Cardiac muscle cell (in vitro differentiated cells and primary cell): ENCODE results near the gene DIP2B. TPM values are rescaled to one million over a fixed set of nuclear protein-coding genes. Genes with fewer than 3 reads are reported as not detected.

Experiments
- DNase-seq, 2 donors: peaks; one replicate each; pipeline versions ENCODE4 v3.0.0 to v3.0.0-alpha.2; 2010 to 2017; ENCODE audit warnings: low read depth in 1 of 2, low spot score in 1 of 2
- H3K27ac ChIP-seq: fragments of 200-600 bp; sonication (generic); 2 replicates; pipeline ENCODE4 v1.5.1; 2016
- H3K27me3 ChIP-seq: fragments of 200-600 bp; sonication (generic); 2 replicates; pipeline ENCODE4 v1.6.0; 2016; ENCODE audit warnings: control low read depth
- H3K36me3 ChIP-seq: fragments of 200-600 bp; sonication (generic); 2 replicates; pipeline ENCODE4 v1.5.1; 2016; ENCODE audit warnings: control low read depth
- H3K4me1 ChIP-seq: fragments of 200-600 bp; sonication (generic); 2 replicates; pipeline ENCODE4 v1.8.1; 2017; ENCODE audit warnings: low read depth, mild to moderate bottlenecking, mixed run types
- H3K4me3 ChIP-seq: fragments of 200-600 bp; sonication (generic); 2 replicates; pipeline ENCODE4 v1.5.1; 2016; ENCODE audit warnings: mild to moderate bottlenecking
- H3K9me3 ChIP-seq: fragments of 200-600 bp; sonication (generic); 2 replicates; pipeline ENCODE4 v1.5.1; 2017; ENCODE audit warnings: low read depth, mild to moderate bottlenecking, control low read depth
- polyA plus RNA-seq: library from polyadenylated mRNA; unstranded; fragments of >200 nt; fragmentation: Nextera tagmentation; extraction: Ambion mirVana; gene quantifications from 2 replicates; pipeline ENCODE4 v1.2.1, GENCODE V29; 2016
- total RNA-seq: library from RNA; depleted of rRNA; stranded (reverse); fragments of >200 nt; gene quantifications from 2 replicates; pipeline ENCODE4 v1.2.3, GENCODE V29; 2016
- TF ChIP-seq, protein P1 (sequence below): IDR thresholded peaks from 2 replicates; pipeline ENCODE4 v1.5.1; 2012; ENCODE audit warnings: low read depth, mild to moderate bottlenecking, low read length

The DIP2B gene, protein sequence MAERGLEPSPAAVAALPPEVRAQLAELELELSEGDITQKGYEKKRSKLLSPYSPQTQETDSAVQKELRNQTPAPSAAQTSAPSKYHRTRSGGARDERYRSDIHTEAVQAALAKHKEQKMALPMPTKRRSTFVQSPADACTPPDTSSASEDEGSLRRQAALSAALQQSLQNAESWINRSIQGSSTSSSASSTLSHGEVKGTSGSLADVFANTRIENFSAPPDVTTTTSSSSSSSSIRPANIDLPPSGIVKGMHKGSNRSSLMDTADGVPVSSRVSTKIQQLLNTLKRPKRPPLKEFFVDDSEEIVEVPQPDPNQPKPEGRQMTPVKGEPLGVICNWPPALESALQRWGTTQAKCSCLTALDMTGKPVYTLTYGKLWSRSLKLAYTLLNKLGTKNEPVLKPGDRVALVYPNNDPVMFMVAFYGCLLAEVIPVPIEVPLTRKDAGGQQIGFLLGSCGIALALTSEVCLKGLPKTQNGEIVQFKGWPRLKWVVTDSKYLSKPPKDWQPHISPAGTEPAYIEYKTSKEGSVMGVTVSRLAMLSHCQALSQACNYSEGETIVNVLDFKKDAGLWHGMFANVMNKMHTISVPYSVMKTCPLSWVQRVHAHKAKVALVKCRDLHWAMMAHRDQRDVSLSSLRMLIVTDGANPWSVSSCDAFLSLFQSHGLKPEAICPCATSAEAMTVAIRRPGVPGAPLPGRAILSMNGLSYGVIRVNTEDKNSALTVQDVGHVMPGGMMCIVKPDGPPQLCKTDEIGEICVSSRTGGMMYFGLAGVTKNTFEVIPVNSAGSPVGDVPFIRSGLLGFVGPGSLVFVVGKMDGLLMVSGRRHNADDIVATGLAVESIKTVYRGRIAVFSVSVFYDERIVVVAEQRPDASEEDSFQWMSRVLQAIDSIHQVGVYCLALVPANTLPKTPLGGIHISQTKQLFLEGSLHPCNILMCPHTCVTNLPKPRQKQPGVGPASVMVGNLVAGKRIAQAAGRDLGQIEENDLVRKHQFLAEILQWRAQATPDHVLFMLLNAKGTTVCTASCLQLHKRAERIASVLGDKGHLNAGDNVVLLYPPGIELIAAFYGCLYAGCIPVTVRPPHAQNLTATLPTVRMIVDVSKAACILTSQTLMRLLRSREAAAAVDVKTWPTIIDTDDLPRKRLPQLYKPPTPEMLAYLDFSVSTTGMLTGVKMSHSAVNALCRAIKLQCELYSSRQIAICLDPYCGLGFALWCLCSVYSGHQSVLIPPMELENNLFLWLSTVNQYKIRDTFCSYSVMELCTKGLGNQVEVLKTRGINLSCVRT (N-terminal part only)
- total RNA-seq = 39.3 and 55.1 TPM in 2 replicates
- 15.5 and 17.7 TPM in 2 replicates for polyA plus RNA-seq

DNA sequence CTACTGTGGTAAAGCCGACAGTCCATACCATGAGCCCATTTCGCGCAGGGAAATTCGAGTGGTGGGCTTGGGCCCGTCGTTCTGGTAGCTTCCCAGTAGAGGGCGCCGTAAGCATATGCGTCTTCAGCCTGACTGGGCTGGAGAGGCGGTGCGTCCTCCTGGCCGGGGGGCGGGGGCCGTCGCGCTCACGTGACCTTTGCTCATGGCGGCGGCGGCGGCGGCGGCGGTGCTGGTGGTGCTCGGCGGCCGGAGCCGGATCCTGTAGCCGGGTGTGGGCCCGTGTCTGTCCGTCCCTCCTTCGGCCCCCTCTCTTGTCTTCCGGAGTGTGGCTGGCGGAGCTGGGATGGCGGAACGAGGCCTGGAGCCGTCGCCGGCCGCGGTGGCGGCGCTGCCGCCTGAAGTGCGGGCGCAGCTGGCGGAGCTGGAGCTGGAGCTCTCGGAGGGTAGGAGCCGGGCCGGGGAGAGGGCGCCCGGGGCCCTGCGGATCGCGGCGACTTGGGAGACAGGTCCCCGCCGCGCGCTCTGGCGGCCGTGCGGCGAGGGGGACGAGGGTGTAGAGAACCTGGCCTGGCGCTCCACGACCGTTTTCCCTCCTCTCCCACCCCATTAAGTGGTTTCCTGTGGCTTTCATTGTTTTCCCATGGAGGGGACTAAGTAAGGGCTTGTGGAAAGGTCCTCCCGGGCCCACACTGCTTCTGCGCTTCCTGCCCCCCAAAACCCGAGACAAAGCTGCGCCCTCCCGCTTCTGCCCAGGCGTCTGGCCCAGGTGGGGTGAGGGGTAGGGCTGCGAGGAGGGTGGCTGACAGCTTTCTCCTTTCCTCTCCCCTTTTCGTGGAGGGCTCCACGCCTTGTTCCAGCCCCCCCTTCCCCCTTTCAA lies at the start of gene DIP2B:
Gene DIP2B (plus strand): TSS at position 188 of the 877 bp plus-strand sequence. CDS start 156 bp downstream, at position 344.
- TF ChIP-seq, protein P1, sequence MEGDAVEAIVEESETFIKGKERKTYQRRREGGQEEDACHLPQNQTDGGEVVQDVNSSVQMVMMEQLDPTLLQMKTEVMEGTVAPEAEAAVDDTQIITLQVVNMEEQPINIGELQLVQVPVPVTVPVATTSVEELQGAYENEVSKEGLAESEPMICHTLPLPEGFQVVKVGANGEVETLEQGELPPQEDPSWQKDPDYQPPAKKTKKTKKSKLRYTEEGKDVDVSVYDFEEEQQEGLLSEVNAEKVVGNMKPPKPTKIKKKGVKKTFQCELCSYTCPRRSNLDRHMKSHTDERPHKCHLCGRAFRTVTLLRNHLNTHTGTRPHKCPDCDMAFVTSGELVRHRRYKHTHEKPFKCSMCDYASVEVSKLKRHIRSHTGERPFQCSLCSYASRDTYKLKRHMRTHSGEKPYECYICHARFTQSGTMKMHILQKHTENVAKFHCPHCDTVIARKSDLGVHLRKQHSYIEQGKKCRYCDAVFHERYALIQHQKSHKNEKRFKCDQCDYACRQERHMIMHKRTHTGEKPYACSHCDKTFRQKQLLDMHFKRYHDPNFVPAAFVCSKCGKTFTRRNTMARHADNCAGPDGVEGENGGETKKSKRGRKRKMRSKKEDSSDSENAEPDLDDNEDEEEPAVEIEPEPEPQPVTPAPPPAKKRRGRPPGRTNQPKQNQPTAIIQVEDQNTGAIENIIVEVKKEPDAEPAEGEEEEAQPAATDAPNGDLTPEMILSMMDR = peak; percentile 80
- no peaks in the 10 kb centered on the region for H3K36me3 ChIP-seq
- H3K9me3 ChIP-seq = no peaks in the 10 kb centered on the region
- H3K27ac ChIP-seq = peak within 1 kb of the TSS; percentile 96
- DNase-seq = peak; percentile 95 to 97
- H3K4me3 ChIP-seq = peak within 1 kb of the TSS; percentile 95
- no peaks in the 10 kb centered on the region for H3K27me3 ChIP-seq
- peaks cover 28% of the 10 kb centered on the region for H3K4me1 ChIP-seq

DNA sequence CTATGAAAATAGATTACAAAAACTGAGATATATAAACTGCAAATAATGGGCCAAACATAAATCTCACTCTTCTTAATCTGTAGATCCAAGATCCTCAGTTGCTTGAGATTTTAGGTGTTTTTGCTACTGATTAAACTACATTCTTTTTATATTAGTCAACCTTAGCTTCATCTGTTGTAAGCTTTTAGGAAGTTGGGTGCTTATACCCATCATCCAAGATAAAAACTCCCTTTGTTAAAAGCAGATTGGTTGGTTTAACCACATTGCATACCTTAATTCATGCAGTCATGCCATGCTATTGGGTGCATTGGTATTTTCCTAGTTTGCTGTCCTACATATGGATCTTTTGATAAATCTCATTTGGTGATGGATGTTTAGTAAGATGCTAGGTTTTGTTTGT lies 46.2 kb upstream of the DIP2B start:
- H3K36me3 ChIP-seq = peaks cover 25% of the 10 kb centered on the region
- H3K27me3 ChIP-seq = no peaks in the 10 kb centered on the region
- H3K4me1 ChIP-seq = no peaks in the 10 kb centered on the region
- no peak overlapping the region for H3K4me3 ChIP-seq
- DNase-seq = peak in 1 of 2 donors; percentile 27
- H3K9me3 ChIP-seq = no peaks in the 10 kb centered on the region
- TF ChIP-seq, protein P1 = no peak
- no peak overlapping the region for H3K27ac ChIP-seq

DNA sequence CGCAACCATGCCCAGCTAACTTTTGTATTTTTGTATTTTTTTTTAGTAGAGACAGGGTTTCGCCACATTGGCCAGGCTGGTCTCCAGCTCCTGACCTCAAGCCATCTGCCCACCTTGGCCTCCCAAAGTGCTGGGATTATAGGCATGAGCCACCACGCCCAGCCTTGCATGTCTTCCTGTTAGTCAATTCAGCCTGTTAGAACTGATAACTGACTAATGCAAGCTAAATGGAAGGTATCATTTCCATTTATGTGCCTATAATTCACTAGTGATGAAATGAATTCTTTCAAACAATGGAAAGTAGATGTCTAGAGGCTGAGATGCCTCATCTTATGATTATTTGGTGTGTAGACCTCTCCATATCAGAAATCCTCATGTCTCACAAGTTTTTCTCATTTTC lies 37.3 kb upstream of the DIP2B start:
- H3K4me3 ChIP-seq = no peak overlapping the region
- H3K27ac ChIP-seq = no peak overlapping the region
- H3K9me3 ChIP-seq = no peaks in the 10 kb centered on the region
- H3K27me3 ChIP-seq = no peaks in the 10 kb centered on the region
- TF ChIP-seq, protein P1 = no peak
- no peak for DNase-seq
- H3K36me3 ChIP-seq = peaks cover 41% of the 10 kb centered on the region
- H3K4me1 ChIP-seq = no peaks in the 10 kb centered on the region

DNA sequence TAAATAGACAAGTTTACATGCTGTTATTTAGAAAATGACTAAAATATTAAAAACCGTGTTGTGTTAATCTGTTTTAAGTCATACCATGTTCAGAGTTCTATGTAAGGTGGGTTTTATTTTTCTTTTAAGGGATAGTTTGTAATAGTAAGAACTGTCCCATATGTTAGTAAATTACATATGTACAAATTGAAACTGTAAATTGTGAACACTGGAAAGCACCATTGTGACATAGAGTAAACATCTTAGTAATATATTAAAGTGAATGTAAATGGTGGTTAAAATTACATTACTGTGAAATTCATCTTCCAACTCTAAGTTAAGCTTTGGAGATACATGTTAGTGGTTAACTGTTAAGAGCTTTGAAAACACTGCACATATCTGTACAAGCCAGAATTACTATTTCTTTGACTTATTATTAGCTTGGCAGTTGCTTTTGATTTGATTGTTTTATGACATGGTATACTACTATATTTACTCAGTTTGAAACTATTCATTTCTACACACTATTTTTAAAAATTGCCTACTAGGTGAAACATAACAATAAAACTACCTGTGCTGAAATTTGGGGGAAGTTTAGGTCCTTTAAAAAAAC lies 27.4 kb upstream of the DIP2B start:
- Histone ChIP-seq H3K27me3 (no peaks in the 10 kb centered on the region), H3K27ac (no peak overlapping the region), H3K9me3 (no peaks in the 10 kb centered on the region), H3K36me3 (peaks cover 57% of the 10 kb centered on the region), H3K4me1 (no peaks in the 10 kb centered on the region), H3K4me3 (no peak overlapping the region)
- DNase-seq = no peak
- TF ChIP-seq, protein P1 = no peak
